GM19455 (cell line): ENCODE data around the gene U2AF2.
"Not testable (repeated sequence)": the region's sequence is repeated elsewhere in the genome, so short reads cannot be mapped to it uniquely, and the experiment has no call there.

Experiments
- ATAC-seq: cut with Tn5 transposase; IDR thresholded peaks from one replicate; pipeline ENCODE4 v1.9.1; 2021; ENCODE audit not compliant: unreplicated experiment

Gene U2AF2

GRCh38 chr19:55703790-55704215 lies 49.0 kb downstream of the U2AF2 start:
- no peak for ATAC-seq

GRCh38 chr19:55704494-55705245 lies 49.8 kb downstream of the U2AF2 start:
- ATAC-seq, result no peak

- no peak for ATAC-seq
Observed at GRCh38 chr19:55705972-55706371, 51.1 kb downstream of the U2AF2 start.

- no peak for ATAC-seq
Observed at GRCh38 chr19:55711719-55712118, 56.9 kb downstream of the U2AF2 start.

GRCh38 chr19:55712804-55713631 lies 58.2 kb downstream of the U2AF2 start:
- ATAC-seq, result no peak

- ATAC-seq, result no peak
Observed at GRCh38 chr19:55716531-55716930, 61.7 kb downstream of the U2AF2 start.

GRCh38 chr19:55717251-55717650 lies 62.4 kb downstream of the U2AF2 start:
- no peak for ATAC-seq

- ATAC-seq, result not testable (repeated sequence)
Observed at GRCh38 chr19:55717879-55718711, 63.3 kb downstream of the U2AF2 start.

GRCh38 chr19:55720214-55720746 lies 65.4 kb downstream of the U2AF2 start:
- ATAC-seq, result no peak

- ATAC-seq, result no peak
Observed at GRCh38 chr19:55720801-55721200, 66.0 kb downstream of the U2AF2 start.

GRCh38 chr19:55723491-55723890 lies 68.7 kb downstream of the U2AF2 start:
- ATAC-seq, result no peak
